Tibial nerve (tissue), 3 donors: ENCODE data around the gene ZNF778.

Source experiments
- CTCF ChIP-seq, 5 experiments: fragments of 200-600 bp in 3 of 5; fragments of 450-650 bp in 2 of 5; sonication (generic) in 3 of 5; IDR thresholded peaks; one replicate each; pipeline ENCODE4 v1.5.1; 2016 to 2019; ENCODE audit warnings: antibody characterized with exemption in 5 of 5, mild to moderate bottlenecking in 3 of 5, moderate library complexity in 2 of 5
- POLR2A ChIP-seq, 2 donors: fragments of 450-650 bp; IDR thresholded peaks; one replicate each; pipeline ENCODE4 v1.6.1; 2017; ENCODE audit warnings: antibody characterized with exemption in 2 of 2, mild to moderate bottlenecking in 2 of 2, moderate library complexity in 2 of 2

GRCh38 chr16:89230255-89230654 lies 12.8 kb downstream of the ZNF778 start:
- TF ChIP-seq CTCF (IDR thresholded peaks at IDR 0.05) (no peak), POLR2A (IDR thresholded peaks at IDR 0.05) (no peak)
